A172 (cell line): ENCODE data around the gene DLGAP4. TPM values are rescaled to one million over a fixed set of nuclear protein-coding genes. Genes with fewer than 3 reads are reported as not detected.

Experiments used
- DNase-seq: peaks from one replicate; pipeline ENCODE4 v3.0.0-alpha.2; 2015; ENCODE audit warnings: low spot score
- total RNA-seq: library from RNA; depleted of rRNA; stranded (reverse); fragments of >200 nt; shearing (Covaris generic); gene quantifications from 2 replicates; pipeline ENCODE4 v1.2.3, GENCODE V29; 2014

The DLGAP4 gene
- total RNA-seq, 1 experiment from 2014 or later, result 29.6 TPM

DNA sequence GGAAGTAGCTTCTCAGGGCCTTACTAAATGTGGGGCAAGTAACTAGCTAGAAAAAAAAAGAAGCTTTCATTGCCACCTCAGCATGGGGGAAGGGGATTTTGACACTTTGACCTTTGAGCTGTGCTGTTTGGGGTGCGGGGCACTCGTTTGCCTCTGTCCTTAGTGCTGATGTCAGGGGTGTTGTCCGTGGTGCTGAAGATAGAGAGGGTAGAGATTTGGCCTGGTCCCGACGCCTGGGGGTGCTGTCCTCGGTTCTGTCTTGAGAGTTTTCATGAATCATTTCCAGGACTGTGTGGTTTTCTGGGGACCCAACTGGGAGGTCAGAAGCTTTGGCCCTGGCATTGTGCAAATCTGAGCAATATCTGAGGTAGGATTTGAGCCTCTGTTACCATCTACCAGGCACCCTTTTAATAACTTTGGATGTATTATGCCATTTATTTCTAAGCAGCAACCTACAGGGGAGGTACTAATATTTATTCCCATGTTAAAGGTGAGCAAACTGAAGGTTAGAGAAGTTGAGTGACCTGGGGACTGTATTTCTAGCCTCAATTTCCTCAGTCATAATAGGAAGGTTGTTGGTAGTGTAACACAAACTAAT lies 78.0 kb downstream of the DLGAP4 start:
- DNase-seq, result peak; percentile 58

DNA sequence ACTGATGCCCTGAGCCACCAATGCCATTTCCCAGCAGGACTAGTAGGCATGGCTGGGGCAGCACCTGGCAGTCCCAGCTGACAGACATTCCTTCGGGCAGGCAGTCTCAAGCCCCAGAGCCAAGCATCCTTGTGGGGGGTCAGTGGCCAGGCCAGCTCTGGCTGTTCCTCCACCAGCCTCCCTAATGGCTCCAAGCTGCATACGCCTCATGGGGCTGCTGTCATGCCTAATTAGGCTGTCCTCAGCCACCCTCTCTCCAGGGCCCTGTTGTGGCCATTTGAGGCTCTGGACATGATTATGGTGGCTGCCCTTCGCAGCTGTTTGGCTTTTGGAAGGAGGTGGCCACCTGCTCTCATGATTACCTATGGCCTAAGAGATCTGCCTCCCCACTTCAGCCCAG lies 79.4 kb downstream of the DLGAP4 start:
- DNase-seq, result no peak

DNA sequence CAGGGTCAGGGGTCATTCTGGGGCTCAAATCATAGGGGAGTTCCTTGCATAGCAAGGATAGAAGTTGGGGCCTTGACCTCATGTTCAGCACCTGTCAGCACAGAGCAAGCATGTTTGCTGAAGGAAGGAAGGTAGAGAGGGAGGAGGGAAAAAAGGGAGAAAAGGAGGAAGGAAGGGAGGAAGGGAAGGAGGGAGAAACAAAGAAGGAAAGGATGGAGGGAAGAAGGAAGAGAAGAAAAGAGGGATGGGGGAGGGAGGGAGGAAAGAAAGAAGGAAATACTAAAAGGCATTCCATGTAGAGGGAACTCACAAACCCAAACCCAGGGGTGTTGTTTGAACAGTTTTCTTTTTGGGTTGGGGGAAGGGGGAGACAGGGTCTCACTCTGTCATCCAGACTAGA lies 80.1 kb downstream of the DLGAP4 start:
- no peak for DNase-seq

DNA sequence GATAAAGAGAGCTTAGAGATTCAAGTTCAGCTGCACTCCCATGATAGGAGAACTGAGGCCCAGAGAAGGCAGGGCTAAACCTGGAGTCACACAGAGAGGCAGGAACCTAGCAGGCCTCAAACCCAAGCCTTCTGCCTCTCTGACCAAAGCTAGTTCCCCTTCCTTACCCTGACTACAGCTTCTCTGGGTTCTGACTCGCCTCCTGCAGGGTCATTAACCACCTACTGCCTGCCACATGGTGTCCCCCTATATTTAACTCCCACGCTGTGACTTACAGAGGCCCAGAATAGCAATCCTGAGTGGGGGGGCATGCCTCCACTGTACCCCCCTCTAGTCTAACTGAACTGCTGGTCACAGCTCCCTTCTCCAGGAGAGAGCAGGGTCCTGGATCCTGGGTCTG lies 84.1 kb downstream of the DLGAP4 start:
- no peak for DNase-seq

DNA sequence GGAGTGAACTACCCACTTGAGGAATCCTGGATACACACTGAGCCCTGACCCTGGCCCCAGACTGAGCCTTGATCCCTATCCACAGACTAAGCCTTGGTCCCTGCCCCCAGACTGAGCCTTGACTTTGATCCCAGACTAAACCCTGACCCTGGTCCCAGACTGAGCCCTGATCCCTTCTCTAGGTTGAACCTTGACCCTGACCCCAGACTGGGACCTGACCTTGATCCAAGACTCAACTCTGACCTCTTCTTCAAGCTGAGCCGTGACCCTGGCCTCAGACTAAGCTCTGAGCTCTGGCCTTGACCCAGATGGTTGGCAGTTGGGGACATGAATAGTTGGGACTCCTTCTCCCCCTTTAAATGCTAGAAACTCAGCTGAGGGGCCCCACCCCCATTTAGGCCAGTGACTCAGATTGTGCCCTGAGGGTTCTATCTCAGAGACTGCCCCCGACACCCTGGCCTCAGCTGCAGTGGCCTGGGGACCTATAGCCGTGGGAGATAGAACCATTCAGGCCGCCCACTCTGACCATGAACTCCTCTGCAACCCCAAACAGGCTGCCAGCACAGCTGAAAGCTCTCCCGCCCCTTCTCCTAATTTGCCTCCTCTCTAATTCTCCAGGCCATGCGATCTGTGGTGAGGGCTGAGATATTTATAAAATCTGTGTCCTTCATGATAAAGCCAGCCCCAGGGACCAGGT lies 84.7 kb downstream of the DLGAP4 start:
- no peak for DNase-seq

DNA sequence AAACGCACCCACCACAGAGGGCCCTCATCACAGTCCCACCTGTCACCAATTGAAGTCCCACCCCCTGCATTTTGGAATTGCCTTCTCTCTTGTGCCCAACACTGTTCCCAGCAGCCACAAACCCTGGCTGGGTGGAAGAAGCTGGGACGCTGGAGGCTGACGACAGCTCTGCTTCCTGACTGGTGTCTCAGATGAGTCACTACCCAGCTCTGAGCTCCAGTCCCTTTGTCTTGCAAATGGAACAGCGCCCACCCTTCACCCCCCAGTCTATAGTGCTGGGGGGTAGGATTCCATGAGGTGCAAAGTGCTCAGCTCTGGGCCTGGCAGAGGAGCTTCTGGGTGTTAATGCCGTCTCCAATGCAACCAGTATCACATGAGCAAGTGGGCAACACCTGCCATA lies 85.3 kb downstream of the DLGAP4 start:
- peak; percentile 23 for DNase-seq

DNA sequence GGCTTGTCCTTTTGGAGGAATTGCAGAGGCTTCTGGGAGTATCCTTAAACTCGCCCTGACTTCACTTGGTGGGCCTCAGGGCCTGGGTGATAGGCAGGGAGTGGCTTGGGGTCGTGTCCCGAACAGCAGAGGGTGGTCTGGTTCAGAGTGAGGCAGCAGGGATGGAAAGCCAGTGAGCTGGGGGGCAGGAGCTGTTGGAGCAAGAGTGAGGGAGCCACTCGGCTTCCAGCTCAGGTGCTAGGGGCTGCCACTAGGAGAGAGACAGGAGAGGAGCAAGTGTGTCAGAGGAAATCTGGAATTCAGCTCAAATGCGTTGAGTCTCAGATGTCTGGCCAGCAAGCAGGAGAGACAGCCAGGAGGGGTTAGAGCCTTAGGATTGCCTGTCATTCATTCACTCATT lies 85.8 kb downstream of the DLGAP4 start:
- DNase-seq, result no peak

DNA sequence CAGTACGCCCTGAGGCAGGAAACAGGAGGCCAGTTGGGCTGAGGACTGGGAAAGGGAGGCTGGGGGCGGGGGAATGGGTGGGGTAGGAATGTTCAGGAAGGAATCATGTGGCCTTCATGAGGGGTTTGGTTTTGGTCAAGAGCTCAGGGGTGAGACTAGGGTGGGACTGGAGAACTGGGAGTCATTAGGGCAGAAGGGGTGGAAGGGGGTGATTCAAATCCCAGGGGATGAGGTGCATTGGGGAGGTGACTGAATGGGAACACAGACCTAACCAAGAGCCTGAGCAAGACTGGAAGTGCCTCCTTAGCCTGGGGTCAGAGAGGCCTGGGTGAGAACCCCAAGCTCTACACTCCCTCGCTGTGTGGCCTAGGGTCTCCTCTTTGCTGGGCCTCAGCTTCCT lies 86.8 kb downstream of the DLGAP4 start:
- no peak for DNase-seq

DNA sequence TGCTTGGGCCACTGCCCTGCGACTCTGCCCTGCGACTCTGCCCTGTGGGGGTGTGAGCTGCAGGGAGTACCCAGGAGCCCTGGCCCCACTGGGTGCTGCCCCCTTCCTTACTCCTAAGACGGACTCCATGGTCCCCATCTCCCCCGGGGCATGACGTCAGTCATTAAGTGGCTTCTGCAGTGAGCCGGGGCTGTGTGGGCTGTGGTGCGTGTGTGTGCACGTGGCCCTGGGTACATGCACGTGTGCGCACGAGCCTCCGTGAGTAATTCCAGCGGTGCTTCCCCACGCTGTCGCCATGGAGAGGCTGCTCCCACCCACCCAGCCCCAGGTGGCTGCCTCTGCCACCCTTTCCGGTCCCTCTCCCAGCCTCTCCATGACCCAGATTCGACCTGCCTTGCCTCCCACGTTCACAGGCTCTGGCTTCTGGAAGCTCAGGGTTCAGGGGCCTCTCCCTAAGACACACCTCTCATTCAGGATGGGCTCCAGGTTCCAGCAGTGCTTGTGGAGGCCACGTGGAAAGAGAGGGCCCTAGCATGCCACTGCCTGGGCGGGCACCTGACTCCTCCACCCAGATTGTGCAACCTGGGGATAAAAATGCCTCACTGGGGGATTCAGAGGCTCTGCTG lies 88.3 kb downstream of the DLGAP4 start:
- no peak for DNase-seq

DNA sequence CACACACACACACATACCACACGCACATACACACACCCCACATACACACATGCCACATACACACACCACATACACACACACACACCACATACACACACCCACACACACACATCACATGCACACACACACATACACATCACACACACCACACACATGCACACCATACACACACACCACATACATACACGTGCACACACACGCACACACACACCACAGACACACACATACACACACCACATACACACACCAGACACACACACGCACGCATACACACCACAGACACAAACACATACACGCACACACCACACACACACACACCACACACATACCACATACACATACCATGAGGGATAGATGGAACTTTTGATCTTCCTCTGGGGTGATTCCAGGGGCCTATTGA lies 90.2 kb downstream of the DLGAP4 start:
- DNase-seq, result no peak

DNA sequence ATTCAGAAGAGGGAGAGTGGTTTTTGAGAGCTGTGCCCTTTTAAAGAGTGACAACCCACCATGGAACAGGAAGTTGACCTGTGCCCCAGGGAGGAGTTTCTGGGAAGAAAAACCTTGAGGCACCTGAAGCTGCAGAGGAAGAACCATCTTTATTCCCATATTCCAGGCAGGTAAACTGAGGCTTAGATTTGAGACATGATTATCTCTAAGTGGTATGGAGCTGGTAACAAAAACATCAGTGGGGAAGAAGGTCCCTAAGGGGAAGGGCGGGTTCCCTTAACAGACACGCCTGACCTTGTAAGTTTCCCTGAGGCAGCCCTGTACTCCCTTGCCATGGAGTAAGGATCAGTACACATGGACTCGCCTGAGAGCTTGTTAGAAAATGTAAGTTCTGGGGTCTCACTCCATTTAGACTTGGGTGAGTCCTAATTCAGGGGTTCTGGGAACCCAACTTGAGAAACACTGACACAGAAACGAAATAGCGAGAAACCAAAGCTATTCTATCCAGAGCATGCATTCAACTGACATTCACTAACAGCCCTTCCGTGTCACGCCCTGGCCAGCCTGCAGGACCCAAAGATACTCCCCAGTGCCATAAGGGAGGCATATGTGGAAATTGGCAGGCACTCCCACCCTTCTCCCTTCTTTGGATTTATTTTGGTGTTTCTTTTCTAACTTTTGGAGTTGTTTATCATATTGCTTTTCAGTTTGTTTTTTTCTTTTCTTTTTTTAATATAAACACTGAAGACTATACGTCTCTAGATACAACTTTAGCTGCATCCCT lies 90.9 kb downstream of the DLGAP4 start:
- no peak for DNase-seq

DNA sequence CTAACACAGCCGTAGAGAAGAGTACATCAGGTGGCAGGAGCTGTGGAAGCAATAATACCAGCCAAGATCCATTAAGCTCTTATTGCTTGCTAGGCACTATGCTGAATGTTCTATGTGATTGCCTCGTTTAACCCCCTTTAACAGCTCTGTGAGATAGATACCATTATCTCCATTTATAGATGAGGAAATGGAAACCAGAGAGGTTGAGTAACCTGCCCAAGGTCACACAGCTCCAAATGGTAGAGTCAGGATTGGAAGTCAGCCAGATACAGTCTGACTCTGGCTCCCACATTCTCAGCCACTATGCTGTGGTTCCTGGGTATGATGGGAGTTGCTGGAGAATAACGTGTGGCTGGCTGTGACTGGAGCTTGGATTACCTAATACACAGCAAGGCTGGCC lies 92.4 kb downstream of the DLGAP4 start:
- DNase-seq, result no peak

DNA sequence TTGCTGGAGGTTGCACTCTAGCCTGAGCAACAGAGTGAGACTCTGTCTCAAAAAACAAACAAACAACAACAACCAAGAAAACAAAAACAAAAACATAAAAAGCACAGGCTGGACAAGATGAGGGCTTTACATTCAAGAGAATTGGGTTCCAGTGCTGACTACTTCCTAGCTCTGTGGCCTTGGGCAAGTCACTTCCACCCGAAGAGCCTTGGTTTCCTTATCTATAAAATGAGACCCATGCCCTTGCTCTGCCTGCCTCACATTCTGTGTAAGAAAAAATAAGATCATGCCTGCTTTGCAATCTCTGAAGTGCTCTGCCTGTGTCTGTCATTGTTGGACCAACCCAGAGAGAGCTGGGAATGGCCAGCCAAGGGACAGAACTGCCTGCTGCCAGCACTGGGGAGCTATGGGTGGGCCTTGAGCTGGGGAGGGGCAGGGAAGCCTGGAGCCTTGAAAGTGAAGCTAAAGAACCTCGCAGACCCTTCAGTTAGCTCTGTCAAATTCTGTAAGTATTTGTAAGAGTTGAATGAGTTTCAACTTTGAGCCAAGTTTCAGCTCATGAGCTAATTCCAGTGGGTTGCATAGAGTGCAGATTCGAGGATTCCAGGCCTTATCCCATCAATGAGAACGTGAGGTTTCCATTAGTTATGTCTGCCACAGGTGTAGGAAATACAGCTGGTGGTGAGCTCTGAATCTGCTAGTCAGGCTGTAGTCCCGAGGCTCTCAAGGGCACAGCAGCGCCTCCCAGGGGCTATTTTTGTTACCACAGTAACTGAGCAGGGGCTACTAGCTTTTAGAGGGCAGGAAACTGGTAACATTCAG lies 93.2 kb downstream of the DLGAP4 start:
- peak; percentile 62 for DNase-seq

DNA sequence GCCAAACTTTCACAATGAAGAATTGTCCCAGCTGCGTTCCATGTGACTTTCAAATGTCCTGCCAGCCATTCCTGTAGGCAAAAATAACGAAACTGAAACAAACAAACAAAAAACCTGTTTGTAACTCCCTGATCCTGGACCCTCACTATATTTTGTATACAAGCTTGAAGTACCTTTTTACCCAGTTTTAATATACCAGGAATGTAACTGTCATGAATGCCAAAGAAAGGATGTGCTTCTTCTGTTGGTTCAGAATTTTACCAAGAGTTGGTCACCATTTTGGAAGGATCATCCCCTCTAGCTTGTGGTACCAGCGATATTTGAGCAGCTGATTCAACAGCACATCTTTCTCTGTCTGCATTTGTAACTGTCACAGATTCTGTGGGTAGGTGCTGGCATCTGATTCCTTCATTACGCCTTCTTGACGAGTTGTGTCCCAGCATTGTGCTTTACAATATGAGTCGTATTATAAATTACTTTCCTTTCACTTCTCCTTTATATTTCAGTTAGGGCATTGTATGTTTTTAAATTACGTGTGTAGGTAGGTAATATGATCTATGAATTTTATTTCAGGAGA lies 93.9 kb downstream of the DLGAP4 start:
- no peak for DNase-seq

DNA sequence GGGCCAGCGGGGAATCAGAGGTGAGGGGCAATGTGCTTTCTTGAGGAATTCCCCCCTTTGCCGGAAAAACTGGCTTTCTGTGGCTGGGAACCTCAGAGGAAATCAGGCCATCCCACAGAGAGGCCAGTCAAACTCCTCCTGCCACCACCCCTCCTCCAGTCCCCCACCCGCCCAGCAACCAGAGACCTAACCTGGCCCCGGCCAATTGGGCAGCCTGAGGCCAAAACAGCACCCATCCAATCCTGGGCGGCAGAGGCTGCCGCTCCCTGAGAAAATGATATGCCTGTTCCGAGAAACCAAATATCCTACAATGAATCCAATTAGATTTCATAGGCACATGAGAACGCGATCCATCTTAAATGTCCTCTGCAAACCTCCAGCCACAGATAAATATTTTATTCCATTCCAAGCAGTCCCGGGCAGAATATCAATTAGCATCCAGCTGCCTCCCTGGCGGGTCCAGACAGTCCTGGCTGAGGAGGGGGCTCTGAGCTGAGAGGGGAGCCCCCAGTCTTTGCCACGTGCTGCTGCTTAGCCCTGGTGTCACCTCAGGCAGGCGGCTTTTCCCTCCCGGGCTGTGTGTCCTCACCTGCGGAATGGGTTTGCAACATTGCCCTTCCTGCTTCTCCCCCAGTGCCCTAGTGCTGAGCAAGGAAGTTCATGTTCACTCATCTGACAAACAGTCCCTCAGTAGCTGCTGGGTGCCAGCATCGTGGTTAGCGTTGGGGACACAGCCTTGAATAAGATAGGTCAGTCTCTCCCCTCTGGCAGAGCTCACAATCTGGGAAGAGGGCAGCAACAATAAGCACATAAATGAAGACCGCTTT lies 95.0 kb downstream of the DLGAP4 start:
- no peak for DNase-seq

DNA sequence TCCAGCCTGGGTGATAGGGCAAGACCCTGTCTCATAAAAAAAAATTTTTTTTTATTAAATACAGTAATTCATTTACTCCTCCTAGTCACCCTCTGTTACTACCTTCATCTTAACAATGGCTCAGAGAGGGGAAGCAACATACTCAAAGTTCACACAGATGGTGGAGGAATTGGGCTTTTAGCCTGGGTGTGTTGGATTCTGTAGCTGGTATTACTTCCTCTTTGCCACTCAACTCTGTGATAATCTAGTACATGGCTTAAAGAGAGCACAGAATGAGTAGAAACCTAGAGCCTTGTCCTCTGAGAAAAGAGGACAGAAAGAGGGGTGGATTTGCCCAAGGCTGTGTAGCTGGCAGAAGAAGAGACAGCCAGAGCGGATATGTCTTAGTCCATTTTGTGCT lies 96.6 kb downstream of the DLGAP4 start:
- DNase-seq, result no peak

DNA sequence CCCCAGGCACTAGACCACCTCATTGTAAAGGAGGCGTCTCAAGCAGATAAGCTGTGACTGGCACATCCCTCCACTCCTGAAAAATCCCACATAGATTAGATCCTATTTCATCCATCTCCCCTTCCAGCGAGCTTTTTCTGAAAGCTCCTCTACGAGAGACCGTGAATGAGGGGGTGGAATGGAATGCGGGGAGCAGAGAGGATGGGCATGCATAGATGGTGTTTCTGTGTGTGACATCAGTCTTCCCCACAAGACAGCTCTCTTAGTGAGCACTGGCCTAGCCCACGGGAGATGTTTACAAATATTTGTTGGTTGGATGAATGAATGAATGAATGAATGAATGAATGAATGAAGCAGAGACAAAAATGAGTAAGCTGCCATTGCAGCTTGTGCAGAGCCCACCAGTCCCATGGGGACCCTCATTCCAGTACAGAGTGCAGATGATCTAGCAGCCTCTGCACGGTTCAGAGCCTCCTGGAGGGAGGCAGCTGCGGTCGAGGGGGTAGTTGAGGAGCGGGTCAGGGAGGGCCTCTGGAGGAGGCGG lies 98.4 kb downstream of the DLGAP4 start:
- DNase-seq, result no peak

DNA sequence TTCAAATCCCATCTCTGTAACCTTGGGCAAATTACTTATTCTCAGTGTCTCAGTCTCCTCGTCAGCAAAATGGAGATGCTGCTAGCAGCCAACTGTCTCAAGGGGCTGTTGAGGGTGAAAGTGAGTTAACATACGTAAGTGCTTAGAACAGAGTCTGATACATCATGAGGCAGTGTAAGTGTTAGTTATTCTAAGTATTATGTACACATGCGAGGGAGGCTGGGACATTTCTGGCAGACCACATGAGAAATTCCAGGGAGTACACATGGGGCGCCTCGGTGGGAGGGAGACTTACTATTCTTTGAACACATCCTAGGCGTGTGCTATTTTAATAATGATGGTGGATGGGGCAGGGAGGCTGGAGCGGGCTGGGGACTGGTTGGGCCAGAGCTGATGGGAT lies 99.1 kb downstream of the DLGAP4 start:
- no peak for DNase-seq

DNA sequence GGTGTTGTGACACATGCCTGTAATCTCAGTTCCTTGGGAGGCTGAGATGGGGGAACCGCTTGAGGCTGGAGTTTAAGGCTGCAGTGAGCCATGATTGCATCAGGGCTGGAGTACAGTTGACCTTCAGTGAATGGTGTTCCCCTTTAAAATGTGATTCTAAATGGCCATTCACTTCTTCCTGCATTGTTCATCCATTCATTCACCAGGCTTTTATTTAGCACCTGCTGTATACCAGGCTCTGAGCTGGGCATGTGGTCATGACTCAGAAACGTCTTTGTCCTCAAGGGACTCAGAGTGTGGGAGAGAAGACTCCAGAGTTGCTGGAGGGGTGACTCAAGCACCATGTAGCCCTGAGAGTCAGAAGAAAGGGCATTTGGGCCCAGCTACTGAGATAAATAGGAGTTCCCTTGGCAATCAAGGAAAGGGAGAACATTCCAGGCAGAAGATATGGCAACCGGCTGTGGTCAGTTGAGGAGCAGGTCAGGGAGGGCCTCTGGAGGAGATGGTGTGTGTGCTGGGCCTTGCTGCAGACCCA lies 101.1 kb downstream of the DLGAP4 start:
- peak; percentile 32 for DNase-seq

DNA sequence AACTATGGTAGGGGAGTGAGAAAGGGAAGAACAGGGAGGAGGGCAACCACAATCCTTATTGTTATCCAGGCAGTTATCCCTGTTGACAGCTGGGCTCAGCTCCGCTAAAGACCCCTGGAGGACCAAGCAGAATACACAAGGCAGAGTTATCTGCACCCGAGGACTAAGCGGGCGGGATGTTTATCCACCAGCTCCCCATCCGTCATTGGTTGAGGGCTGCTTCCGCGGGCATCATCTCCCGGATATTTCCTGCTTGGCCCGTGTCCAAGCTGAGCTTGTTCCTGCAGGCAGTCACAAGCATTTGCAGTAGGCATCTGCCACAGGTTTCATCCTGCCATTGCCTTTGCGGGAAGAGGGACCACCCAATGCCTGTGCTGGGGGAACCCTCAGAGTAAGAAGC lies 102.1 kb downstream of the DLGAP4 start:
- DNase-seq, result peak; percentile 82
